Activated CD4-positive, CD25-positive, alpha-beta regulatory T cell treated with anti-CD3 and anti-CD28 coated beads, Interleukin-2, amount 50 U/mL, for 24 hours (primary cell): ENCODE data around the gene FHOD3.
"Not testable (repeated sequence)": the region's sequence is repeated elsewhere in the genome, so short reads cannot be mapped to it uniquely, and the experiment has no call there.

Experiments
- ATAC-seq, 2 donors: fragments of 150-1000 bp; cut with Tn5 transposase; one replicate each; pipeline ENCODE4 v1.10.0; 2021; ENCODE audit warnings: mild to moderate bottlenecking in 1 of 2, moderate library complexity in 1 of 2

The FHOD3 gene

GRCh38 chr18:36352384-36352783, 54.9 kb downstream of the FHOD3 start:
- ATAC-seq: no peak

GRCh38 chr18:36354989-36355388, 57.5 kb downstream of the FHOD3 start:
- ATAC-seq: no peak

DNA sequence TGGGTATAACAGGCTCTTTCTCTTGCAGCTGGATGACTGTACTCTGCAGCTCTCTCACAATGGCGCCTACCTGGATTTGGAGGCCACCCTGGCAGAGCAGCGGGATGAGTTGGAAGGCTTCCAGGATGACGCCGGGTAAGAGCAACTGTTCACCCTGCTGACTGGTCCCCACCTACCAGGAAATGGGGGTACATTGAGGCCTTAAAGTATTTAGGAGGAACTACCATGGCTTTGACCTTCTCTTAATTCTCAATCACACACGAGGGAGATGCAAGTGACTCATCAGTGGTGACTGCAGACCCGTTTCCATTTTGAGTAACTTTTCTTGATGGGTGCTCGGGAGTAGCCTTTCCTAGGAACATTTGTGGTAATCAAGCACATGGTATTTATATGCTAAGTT, 58.0 kb downstream of the FHOD3 start:
- no peak for ATAC-seq

GRCh38 chr18:36356741-36357140, 59.2 kb downstream of the FHOD3 start:
- not testable (repeated sequence) for ATAC-seq

GRCh38 chr18:36358141-36358540, 60.6 kb downstream of the FHOD3 start:
- ATAC-seq: no peak

GRCh38 chr18:36360256-36360909, 62.9 kb downstream of the FHOD3 start:
- no peak for ATAC-seq

DNA sequence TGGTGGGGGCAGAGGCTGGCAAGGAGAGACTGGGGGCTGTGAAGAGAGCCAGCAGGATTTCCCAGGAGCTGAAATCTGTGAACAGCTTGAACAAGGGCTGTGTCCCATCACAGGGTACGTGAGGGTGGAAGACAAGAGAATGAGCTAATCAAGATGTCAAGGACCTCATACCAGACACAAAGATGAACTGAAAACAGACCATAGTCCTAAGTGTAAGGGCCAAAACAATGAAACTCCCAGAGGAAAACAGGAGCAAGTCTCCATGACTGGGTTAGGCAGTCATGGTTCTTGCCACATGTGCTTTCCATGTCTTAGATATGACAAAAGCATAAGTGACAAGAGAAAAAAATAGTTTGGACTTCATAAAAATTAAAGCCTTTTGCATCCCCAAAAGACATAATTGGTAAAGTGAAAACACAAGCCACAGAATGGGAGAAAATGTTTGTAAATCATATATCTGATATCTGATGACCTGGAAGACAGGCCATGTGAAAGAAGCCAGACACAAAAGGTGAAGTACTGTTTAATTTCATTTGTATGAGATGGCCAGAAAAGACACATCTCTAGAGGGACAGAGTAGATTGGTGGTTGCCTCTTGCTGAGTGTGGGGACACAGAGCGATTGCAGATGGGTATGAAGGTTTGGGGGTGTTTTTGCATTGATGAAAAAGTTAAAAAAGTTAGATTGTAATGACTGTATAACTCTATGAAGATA, 67.6 kb downstream of the FHOD3 start:
- no peak for ATAC-seq

GRCh38 chr18:36365836-36366775, 68.6 kb downstream of the FHOD3 start:
- ATAC-seq: no peak

GRCh38 chr18:36366994-36367839, 69.7 kb downstream of the FHOD3 start:
- no peak for ATAC-seq

DNA sequence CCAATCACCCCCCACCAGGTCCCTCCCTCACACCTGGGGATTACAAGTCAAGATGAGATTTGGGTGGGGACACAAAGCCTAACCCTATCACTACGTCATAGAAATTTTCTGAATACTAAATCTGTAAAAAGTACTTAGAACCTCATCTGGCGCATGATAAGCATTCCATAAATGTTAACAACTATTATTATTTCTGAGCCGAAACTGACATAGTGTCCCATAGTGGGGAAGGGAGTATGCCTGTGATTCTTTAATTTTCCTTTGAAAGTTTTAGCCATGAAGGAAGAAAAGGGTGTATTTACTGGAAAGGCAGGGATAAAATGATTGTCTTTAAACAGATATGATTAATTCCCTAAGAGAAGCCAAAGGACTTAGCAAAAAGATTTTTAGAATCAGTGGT, 71.4 kb downstream of the FHOD3 start:
- no peak for ATAC-seq

DNA sequence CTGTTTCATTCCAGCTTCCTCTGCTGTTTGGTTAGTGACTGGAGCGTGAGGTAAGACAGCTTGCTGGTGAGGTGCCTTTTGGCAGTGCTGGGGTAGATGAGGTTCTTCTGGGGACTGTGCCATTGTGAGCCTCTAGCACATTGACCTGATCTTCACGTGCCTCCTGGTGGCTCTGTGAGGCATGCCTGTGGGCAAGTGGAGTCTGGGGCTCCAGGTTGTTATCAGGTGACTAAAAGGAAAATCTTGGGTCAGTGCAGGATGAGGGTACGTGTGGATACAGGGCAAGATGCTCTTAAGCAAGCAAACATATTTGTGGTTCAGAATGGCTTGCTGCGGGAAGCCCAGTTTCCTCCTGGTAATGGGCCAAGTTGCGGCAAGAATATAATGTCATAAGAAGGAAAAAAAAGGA, 75.4 kb downstream of the FHOD3 start:
- no peak for ATAC-seq

- no peak for ATAC-seq
Observed at GRCh38 chr18:36374262-36374661, 76.7 kb downstream of the FHOD3 start.

GRCh38 chr18:36375118-36375517, 77.6 kb downstream of the FHOD3 start:
- ATAC-seq: no peak

- no peak for ATAC-seq
Observed at GRCh38 chr18:36376361-36376760, 78.8 kb downstream of the FHOD3 start.

- ATAC-seq: no peak
Observed at GRCh38 chr18:36377626-36378025, 80.1 kb downstream of the FHOD3 start.

DNA sequence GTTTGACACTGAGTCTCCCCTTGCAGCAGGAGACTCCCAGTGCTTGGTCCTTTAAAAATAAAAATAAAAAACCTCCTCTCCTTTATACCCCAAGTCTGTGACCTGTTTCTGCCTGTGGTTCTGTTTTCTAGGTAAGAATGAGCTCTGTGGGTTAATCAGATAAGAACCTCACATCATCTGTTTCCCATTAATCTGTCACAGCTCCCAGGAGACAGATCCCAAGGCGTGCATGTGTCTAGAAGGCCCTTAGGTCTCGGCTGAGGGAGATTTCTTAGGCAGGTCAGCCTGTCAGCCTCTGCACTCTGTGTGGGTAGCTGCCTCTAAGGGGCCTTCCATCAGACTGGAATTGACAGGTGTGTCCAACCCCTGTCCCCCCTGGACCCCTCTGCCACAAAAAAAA, 80.7 kb downstream of the FHOD3 start:
- ATAC-seq: no peak

DNA sequence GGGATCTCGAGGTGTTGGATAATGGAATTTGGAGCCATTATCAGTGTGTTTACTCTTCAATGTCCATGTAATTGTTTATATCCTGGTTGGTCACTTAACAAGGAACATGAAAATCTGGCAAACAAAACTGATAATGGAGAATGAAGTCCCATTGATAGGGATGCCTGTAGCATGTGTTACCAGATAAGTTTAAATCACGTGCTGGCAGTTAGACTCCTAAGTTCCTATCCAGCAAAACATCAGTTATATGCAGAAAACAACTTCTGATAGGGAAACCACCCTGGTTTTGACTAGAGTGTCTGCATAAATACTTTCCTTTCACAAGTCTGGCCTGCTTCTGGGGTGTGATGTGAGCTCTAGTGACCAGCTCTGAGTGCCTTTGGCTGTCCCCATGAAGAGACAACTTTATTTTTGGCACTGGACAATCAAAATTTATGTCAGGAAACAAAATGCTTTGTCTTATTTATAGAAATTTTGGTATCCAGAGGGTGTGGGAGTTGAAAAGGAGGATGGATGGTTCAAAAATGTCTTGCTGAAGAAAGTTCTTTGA, 82.0 kb downstream of the FHOD3 start:
- no peak for ATAC-seq

- ATAC-seq: no peak
Observed at GRCh38 chr18:36380173-36380827, 82.8 kb downstream of the FHOD3 start.

GRCh38 chr18:36381075-36381474, 83.6 kb downstream of the FHOD3 start:
- ATAC-seq: no peak

GRCh38 chr18:36382854-36383253, 85.3 kb downstream of the FHOD3 start:
- no peak for ATAC-seq

- ATAC-seq: no peak
Observed at GRCh38 chr18:36386150-36386920, 88.8 kb downstream of the FHOD3 start.
